HG03442 (cell line): ENCODE data around the gene SCRT2.
"Not testable (repeated sequence)": the region's sequence is repeated elsewhere in the genome, so short reads cannot be mapped to it uniquely, and the experiment has no call there.

ENCODE experiments used
- ATAC-seq: cut with Tn5 transposase; IDR thresholded peaks from one replicate; pipeline ENCODE4 v1.9.1; 2021; ENCODE audit warnings: mild to moderate bottlenecking, moderate library complexity; ENCODE audit not compliant: unreplicated experiment

Gene SCRT2

GRCh38 chr20:675453-676314, at the start of gene SCRT2:
Gene SCRT2 (minus strand): TSS chr20:675802. CDS start chr20:675601, 201 bp downstream.
- no peak for ATAC-seq

- ATAC-seq = not testable (repeated sequence)
These were observed 49.2 kb upstream of the SCRT2 start for GRCh38 chr20:724797-725196.

GRCh38 chr20:723756-724155, 48.2 kb upstream of the SCRT2 start:
- no peak for ATAC-seq

GRCh38 chr20:722822-723644, 47.4 kb upstream of the SCRT2 start:
- ATAC-seq = no peak

GRCh38 chr20:721876-722275, 46.3 kb upstream of the SCRT2 start:
- no peak for ATAC-seq

GRCh38 chr20:719816-720215, 44.2 kb upstream of the SCRT2 start:
- ATAC-seq = no peak

GRCh38 chr20:719068-719467, 43.5 kb upstream of the SCRT2 start:
- no peak for ATAC-seq

- no peak for ATAC-seq
These were observed 42.2 kb upstream of the SCRT2 start for GRCh38 chr20:717832-718231.

GRCh38 chr20:717271-717670, 41.7 kb upstream of the SCRT2 start:
- no peak for ATAC-seq

GRCh38 chr20:714453-714852, 38.9 kb upstream of the SCRT2 start:
- no peak for ATAC-seq

- ATAC-seq = no peak
These were observed 36.0 kb upstream of the SCRT2 start for GRCh38 chr20:711576-711975.

GRCh38 chr20:710780-711450, 35.3 kb upstream of the SCRT2 start:
- ATAC-seq = no peak

GRCh38 chr20:709991-710779, 34.6 kb upstream of the SCRT2 start:
- ATAC-seq = no peak

GRCh38 chr20:709423-709822, 33.8 kb upstream of the SCRT2 start:
- ATAC-seq = no peak

- no peak for ATAC-seq
These were observed 33.4 kb upstream of the SCRT2 start for GRCh38 chr20:708956-709355.

- no peak for ATAC-seq
These were observed 32.0 kb upstream of the SCRT2 start for GRCh38 chr20:707451-708110.

GRCh38 chr20:706366-706885, 30.8 kb upstream of the SCRT2 start:
- ATAC-seq = no peak

- no peak for ATAC-seq
These were observed 29.1 kb upstream of the SCRT2 start for GRCh38 chr20:704726-705125.

- no peak for ATAC-seq
These were observed 27.8 kb upstream of the SCRT2 start for GRCh38 chr20:703426-703825.

GRCh38 chr20:703006-703405, 27.4 kb upstream of the SCRT2 start:
- ATAC-seq = no peak
